Renal pelvis (tissue), 4 donors: Measurements from ENCODE around the gene NSUN5. TPM values are rescaled to one million over a fixed set of nuclear protein-coding genes. Genes with fewer than 3 reads are reported as not detected.
"Not testable (repeated sequence)": the region's sequence is repeated elsewhere in the genome, so short reads cannot be mapped to it uniquely, and the experiment has no call there.

Experiments used
- DNase-seq: peaks from one replicate; pipeline ENCODE4 v3.0.0-alpha.2; 2013
- polyA plus RNA-seq, 3 donors: library from polyadenylated mRNA; unstranded; fragments of 120-200 nt; gene quantifications; one replicate each; pipeline ENCODE4 v1.2.1, GENCODE V29; 2013; ENCODE audit not compliant: insufficient read length in 3 of 3

NSUN5 gene
- polyA plus RNA-seq, 3 donors, result 19.0 to 20.7 (median 19.4) TPM

DNA sequence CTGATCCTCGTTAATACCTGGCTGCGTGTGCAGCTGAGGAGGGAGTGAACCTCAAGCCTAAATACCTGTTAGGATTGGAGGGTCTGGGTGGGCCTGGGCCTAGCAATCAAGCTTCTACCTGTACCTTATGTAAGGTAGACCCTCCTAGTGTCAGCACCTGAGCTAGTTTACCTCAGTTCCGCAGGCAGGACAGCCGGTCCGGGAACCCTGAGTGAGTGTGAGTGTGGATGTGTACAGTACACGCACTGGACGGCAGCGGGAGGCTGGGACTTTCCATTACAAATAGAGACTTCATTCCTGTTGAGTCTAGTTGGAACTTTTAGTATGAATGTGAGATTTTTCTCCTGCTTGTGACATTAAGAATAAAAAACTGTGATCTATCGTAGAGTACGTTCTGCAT, 5.8 kb downstream of the NSUN5 start:
- DNase-seq, result not testable (repeated sequence)

DNA sequence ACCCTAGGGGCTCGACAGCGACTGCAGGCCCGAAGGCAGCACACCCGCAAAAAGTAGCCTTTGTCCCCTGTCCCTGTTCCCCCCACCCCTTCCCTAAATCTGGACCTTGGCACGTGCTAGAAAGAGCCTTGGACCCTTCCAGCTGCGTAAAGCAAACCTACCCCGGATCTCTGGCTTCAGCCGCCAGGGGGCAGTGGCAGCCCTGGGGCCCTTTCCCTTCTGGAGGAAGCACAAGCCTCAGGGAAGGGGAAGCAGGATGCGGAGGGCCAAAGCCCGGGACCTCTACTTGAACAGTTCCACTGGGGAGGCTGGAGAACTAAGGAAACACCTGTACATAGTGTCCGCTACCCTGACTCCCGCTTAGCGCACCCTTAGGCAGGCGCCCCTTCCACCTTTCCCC, 7.5 kb downstream of the NSUN5 start:
- DNase-seq, result not testable (repeated sequence)

DNA sequence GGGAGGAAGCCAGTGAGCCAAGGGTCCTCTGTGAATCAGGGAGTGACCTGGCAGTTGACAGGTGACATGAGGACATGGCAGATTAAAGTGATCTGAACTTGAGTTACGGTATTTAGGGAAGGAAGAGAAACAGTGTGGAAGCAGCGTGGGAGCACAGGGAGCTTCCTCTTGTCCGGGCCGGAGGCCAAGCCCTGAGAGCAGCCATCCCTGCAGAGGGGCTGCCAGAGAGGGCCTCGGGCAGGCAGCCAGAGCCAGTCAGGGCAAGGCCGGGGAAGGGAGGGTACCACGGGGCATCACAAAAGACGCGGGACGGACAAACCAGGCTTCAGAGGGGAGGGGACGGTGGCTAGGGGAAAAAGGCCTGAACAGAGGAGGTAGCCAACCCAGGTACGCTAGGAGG, 8.8 kb downstream of the NSUN5 start:
- DNase-seq, result not testable (repeated sequence)

- DNase-seq, result not testable (repeated sequence)
Measured at GRCh38 chr7:73297706-73298105, 10.9 kb downstream of the NSUN5 start.

GRCh38 chr7:73297235-73297634, 11.4 kb downstream of the NSUN5 start:
- DNase-seq, result not testable (repeated sequence)

DNA sequence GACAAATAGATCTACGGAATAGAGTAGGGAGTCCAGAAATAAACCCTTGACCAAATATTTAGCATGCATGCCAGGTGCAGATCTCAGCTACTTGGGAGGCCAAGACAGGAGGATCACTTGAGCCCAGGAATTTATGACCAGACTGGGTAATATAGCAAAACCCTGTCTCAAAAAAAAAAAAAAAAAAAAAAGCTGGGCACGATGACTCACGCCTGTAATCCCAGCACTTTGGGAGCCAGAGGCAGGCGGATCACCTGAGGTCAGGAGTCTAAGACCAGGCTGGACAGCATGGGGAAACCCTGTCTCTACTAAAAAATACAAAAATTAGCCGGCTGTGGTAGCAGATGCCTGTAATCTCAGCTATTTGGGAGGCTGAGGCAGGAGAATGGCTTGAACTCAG, 31.4 kb downstream of the NSUN5 start:
- DNase-seq, result not testable (repeated sequence)

DNA sequence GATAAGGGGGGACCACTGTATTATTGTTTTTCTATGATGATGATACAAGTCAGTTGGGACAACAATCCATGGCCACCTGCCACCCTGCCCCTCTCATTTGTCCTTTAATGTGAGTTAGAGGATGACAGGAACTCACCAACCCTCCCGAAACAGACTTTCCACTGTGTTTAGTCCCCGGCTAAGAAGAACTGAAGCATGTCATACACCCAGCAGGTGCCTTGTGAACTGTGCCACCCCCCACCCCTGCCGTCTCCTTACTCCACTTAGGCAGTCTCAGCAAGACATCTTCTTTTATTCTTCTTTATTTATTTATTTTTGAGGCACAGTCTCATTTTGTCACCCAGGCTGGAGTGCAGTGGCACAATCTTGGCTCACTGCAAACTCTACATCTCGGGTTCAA, 40.8 kb downstream of the NSUN5 start:
- not testable (repeated sequence) for DNase-seq

- DNase-seq, result not testable (repeated sequence)
Measured at GRCh38 chr7:73266719-73267368, 41.8 kb downstream of the NSUN5 start.

DNA sequence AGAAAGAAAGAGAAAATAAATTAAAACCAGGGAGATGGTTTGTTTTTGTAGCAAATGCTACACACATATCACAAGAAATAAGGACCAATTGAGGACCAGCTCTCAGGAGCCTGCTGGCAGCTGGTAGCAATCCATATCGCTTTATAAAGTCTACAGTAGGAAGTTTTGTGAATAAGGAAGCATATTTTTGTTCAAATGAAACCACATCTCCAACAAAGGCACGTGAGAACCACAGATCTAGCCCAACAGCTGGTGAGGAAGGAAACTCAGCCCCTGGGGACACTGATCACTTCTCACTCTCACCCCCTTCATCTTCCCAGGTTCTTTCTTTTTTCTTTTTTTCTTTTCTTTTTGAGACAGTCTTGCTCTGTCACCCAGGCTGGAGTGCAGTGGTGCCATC, 46.2 kb downstream of the NSUN5 start:
- DNase-seq, result not testable (repeated sequence)

Other genes starting within 250 kb of the NSUN5 start
- gene SPDYE9, start 222.8 kb downstream of the NSUN5 start, polyA plus RNA-seq, result 1 to 10 TPM in 2 of 3 donors, under 1 TPM in 1; 0.41 to 1.3 (median 1.1) TPM
- gene TRIM50, start 19.3 kb upstream of the NSUN5 start, polyA plus RNA-seq, result under 1 TPM; 0.24 to 0.38 (median 0.33) TPM
- under 1 TPM; 0.28 to 0.64 (median 0.56) TPM for gene FKBP6, start 19.3 kb upstream of the NSUN5 start, polyA plus RNA-seq
- gene FZD9, start 125.0 kb upstream of the NSUN5 start, polyA plus RNA-seq, result under 1 TPM; 0.50 to 0.70 (median 0.57) TPM
- 10 to 100 TPM; 70.2 to 77.8 (median 72.8) TPM for gene BAZ1B, start 213.5 kb upstream of the NSUN5 start, polyA plus RNA-seq
- gene BCL7B, start 248.9 kb upstream of the NSUN5 start, polyA plus RNA-seq, result 10 to 100 TPM; 41.6 to 46.2 (median 42.8) TPM